Measurements from ENCODE around the gene EMX2.

EMX2 gene

DNA sequence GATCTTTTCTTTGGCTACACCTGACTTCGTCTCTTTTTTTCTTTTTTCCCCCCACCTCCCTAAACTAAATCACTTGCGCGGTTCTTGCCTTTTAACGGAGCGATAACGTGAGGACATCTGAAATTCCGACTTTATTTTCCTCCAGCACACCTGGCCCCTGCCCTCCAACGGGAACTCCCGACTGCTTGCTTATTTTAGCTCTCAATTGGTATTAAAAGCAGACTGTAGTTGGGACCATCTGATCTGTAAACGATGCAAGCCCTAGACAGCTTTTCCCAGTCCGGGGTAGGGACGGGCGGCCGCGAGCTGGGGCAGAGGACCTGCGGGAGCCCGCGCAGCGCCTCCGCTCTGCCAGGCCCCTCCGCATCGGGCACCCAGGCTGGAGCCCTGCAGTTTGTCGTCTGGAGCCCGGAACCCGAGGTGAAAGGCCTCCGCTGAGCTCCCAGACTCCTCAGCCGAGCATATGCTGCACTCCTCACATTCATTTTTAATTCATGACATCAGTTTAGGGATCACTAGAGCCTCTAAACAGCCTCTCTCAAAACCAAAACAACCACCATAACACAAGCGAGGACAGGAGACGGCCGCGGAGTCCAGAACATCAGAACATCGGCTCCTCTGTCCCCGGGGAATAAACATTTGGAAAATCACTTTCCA lies 10.0 kb upstream of the EMX2 start:
- TF ChIP-seq, protein P1, sequence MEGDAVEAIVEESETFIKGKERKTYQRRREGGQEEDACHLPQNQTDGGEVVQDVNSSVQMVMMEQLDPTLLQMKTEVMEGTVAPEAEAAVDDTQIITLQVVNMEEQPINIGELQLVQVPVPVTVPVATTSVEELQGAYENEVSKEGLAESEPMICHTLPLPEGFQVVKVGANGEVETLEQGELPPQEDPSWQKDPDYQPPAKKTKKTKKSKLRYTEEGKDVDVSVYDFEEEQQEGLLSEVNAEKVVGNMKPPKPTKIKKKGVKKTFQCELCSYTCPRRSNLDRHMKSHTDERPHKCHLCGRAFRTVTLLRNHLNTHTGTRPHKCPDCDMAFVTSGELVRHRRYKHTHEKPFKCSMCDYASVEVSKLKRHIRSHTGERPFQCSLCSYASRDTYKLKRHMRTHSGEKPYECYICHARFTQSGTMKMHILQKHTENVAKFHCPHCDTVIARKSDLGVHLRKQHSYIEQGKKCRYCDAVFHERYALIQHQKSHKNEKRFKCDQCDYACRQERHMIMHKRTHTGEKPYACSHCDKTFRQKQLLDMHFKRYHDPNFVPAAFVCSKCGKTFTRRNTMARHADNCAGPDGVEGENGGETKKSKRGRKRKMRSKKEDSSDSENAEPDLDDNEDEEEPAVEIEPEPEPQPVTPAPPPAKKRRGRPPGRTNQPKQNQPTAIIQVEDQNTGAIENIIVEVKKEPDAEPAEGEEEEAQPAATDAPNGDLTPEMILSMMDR (IDR thresholded peaks at IDR 0.05; ENCODE audit: low read depth, low read length): no peak
- no peak overlapping the region for H3K4me3 ChIP-seq (ENCODE audit: low read depth, low read length)

DNA sequence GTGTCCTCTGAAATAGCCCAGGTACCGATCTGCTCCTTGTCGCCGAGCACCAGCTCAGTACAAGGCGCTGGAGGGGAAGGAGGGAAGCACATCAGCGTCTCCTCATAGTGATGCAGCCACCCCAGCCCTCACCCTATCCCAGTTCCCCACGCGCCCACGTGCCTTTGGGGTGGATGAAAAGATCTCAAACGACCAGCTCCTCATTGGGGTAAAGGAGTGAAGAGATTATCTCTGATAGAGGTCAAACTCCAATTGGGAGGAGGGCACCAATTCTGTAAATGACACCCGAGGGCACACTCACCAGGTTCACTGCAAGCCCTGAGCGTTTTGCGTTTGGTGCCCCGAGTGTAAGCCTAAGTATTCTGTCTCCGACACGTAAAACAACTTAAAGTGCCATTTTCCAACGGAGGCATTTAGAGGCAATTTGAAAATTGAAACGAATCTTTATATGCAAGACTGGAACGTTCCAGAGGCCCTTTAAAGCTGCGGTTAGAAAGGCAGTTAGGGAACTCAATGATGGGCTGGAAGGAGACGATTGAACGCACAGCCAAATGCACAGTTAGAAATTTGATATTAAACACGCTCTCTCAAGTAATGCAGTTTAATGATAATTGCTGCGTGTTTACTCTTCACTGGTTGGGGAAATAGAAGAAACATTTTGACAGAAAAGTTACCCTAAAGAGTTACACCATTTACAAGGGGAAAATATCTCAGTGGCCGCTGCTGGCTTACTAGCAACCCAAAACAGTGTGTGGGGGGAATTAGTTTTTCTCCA lies 8.9 kb upstream of the EMX2 start:
- no peak overlapping the region for H3K4me3 ChIP-seq (ENCODE audit: low read depth, low read length)
- TF ChIP-seq, protein P1 (IDR thresholded peaks at IDR 0.05; ENCODE audit: low read depth, low read length): no peak

DNA sequence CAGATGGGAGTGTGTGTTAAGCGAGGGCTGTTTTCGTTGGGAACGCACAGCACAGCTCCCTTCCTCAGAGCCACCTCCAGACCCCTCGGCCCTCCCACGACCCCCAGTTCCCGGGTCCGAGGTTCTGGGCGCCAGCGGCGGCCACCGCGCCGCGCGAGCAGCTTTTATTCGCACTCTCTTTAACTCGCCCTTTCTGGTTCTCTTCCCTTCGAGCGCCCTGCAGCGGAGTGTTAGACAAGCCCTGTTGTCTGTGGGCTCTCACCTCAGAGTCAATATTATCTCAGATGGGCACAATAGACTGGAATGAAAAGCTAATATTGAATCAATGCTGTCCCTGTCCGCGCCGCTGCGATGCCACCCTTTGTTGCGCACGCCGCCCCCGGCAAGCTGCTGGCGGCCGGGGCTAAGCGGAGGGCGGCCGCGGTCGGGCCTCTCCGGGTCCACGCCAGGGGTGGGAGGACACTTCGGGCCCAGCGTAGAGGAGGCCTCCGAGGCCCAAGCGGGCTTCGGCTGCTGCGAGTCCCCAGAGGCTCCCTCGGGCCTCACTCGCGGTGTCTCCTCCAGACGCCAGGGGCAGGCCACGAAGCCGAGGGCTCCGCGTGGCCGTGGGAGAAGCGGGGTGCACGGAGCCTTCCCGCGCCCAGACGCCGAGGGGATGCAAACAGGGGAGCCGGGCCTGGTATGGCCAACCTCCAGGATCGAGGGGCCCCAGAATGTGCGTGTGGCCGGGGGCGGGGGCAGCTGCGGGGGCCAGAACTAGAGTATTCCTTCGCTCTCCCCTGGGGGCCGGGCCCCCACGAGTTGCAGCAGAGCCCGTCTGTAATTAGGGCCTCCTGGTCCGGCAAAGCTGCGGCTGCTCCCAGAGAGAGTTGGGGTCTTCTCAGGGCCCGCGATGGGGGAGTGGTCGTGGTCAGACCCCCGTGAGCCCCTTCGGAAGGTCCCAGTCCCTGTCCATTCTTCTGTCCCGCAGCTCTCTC lies 7.9 kb upstream of the EMX2 start:
- TF ChIP-seq, protein P1 (IDR thresholded peaks at IDR 0.05; ENCODE audit: low read depth, low read length): no peak
- no peak overlapping the region for H3K4me3 ChIP-seq (ENCODE audit: low read depth, low read length)

DNA sequence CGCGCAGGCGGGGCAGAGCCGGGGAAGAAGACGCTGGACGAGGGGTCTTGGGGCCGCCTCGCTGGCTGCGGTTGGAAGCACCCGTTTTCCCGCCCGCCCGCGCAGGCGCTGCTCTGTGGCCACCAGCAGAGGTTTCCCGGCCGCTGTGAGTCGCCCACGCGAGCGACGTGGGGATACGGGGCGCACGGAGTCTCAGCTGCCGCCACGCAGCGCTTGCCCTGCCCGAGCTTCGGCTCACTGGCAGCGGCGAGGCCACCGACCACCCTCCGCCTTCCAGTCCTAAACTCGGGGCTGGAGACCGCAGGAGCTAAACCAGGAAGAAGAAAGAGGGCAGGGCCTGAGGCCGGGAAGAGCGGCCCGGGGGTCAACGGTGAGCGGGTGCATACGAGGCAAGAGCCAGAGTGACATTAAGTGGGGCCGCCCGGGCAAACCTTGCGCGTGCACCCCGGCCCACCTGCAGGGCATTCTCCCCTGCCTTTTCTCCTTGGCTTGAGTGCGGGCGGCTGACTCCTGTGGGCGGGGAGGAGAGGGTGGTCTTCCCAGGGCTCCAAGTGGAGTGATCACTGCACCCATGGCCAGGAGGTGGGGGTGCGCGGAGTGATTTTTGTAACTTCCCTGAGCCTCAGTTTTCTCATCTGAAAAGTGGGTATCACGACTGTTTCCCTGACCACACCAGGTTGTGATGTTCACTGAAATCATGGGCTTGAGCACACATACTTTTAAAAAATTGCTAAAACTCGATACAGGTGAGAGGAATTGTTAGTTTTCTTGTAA lies 7.1 kb upstream of the EMX2 start:
- TF ChIP-seq, protein P1 (IDR thresholded peaks at IDR 0.05; ENCODE audit: low read depth, low read length): no peak
- H3K4me3 ChIP-seq (ENCODE audit: low read depth, low read length): no peak overlapping the region

DNA sequence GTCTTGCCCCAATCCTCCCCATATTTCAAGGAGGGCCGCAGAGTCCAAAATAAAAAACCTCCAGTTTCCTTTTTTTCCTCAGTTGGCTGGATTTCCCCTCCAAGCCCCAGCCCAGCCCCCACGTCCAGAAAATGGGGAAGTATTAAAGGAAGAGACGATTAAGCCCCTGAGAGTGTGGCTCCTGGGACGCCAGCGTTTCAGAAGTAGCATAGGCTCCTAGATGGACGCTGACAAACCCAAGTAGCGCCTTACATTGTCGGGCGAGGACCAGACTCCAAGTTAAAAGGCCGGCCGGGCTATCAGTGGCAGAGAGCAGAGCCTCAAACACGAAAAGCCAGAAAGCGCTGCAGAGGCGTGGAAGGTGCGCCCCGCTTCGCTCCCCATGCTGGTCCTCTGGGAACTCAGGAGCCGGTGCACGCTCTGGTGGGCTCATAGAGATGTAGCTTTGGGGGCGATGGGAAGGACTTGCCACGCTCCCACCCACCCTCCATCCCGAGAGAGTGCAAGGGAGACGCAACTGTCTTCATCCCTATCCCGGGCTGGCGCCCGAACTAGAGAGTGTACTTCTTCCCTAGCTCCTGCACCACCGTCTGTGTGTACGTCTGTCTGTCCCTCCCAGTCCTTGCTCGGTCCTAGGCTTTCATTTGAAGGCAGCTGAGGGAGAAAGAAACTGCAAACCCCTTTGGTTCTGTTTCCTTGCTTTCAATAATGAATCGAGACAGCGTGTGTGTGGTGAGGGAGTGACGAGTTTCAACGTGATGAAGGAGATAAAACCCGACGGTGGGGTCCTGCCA lies 6.3 kb upstream of the EMX2 start:
- H3K4me3 ChIP-seq (ENCODE audit: low read depth, low read length): no peak overlapping the region

More for the DNA sequence above, 6.3 kb upstream of the EMX2 start:
- TF ChIP-seq, protein P1 (IDR thresholded peaks at IDR 0.05; ENCODE audit: low read depth, low read length): no peak
